HepG2 (cell line): ENCODE measurements around the gene ANKRD29. TPM values are rescaled to one million over a fixed set of nuclear protein-coding genes. Genes with fewer than 3 reads are reported as not detected.

Source experiments
- CC2D1A ChIP-seq: sonication (generic); formaldehyde crosslinking; IDR thresholded peaks from 2 replicates; pipeline ENCODE4 v1.8.1; 2023; ENCODE audit warnings: mild to moderate bottlenecking, missing genetic modification reagents
- KLF15 ChIP-seq: sonication (generic); formaldehyde crosslinking; IDR thresholded peaks from 2 replicates; pipeline ENCODE4 v1.8.1; 2023; ENCODE audit warnings: borderline replicate concordance, mild to moderate bottlenecking, inconsistent platforms, missing genetic modification reagents, mixed read lengths
- MXD3 ChIP-seq: IDR thresholded peaks from 2 replicates; pipeline ENCODE4 v1.6.1; 2016; ENCODE audit warnings: mild to moderate bottlenecking, missing biosample characterization, missing genetic modification reagents
- MYC ChIP-seq: sonication (generic); formaldehyde crosslinking; IDR thresholded peaks from 2 replicates; pipeline ENCODE4 v1.9.0; 2021; ENCODE audit warnings: missing genetic modification reagents, borderline replicate concordance
- NFATC3 ChIP-seq: sonication (generic); formaldehyde crosslinking; IDR thresholded peaks from 2 replicates; pipeline ENCODE4 v1.5.1; 2020; ENCODE audit warnings: mild to moderate bottlenecking, missing genetic modification reagents
- REST ChIP-seq, 2 experiments: IDR thresholded peaks; 2 replicates each; pipeline ENCODE4 v1.6.1; 2011 to 2012; ENCODE audit warnings: low read length in 2 of 2, borderline replicate concordance in 1 of 2, low read depth in 1 of 2, mild to moderate bottlenecking in 1 of 2, moderate library complexity in 1 of 2
- SKI ChIP-seq: fragments of 450-650 bp; IDR thresholded peaks from one replicate; pipeline ENCODE4 v1.6.1; 2018; ENCODE audit warnings: mild to moderate bottlenecking; ENCODE audit not compliant: partially characterized antibody
- SNRNP70 ChIP-seq: fragments of 200-400 bp; formaldehyde crosslinking; IDR thresholded peaks from 2 replicates; pipeline ENCODE4 v1.6.1; 2017; ENCODE audit warnings: mild to moderate bottlenecking, low read depth, low read length, moderate library complexity
- STAT5B ChIP-seq: sonication (generic); formaldehyde crosslinking; IDR thresholded peaks from 2 replicates; pipeline ENCODE4 v1.4.0; 2020; ENCODE audit warnings: missing genetic modification reagents
- ZNF225 ChIP-seq: sonication (generic); formaldehyde crosslinking; IDR thresholded peaks from 2 replicates; pipeline ENCODE4 v1.4.0; 2020; ENCODE audit warnings: mild to moderate bottlenecking, missing genetic modification reagents
- ZNF451 ChIP-seq: sonication (generic); formaldehyde crosslinking; IDR thresholded peaks from 2 replicates; pipeline ENCODE4 v1.5.0; 2020; ENCODE audit warnings: mild to moderate bottlenecking, missing genetic modification reagents
- ZNF460 ChIP-seq: sonication (generic); formaldehyde crosslinking; IDR thresholded peaks from 2 replicates; pipeline ENCODE4 v1.5.1; 2020; ENCODE audit warnings: missing genetic modification reagents, mild to moderate bottlenecking, borderline replicate concordance
- ZNF616 ChIP-seq: sonication (generic); formaldehyde crosslinking; IDR thresholded peaks from 2 replicates; pipeline ENCODE4 v1.5.0; 2020; ENCODE audit warnings: low read depth, mild to moderate bottlenecking, missing genetic modification reagents
- ZNF720 ChIP-seq: sonication (generic); formaldehyde crosslinking; IDR thresholded peaks from 2 replicates; pipeline ENCODE4 v1.4.0; 2020; ENCODE audit warnings: missing genetic modification reagents
- polyA plus RNA-seq, 8 experiments: library from polyadenylated mRNA; depleted of rRNA in 3 of 8; stranded (reverse) in 7 of 8; unstranded in 1 of 8; fragments of >200 nt; fragmentation: Illumina TruSeq in 4 of 8; extraction: Trizol in 4 of 8; gene quantifications; 2 replicates each; pipeline versions ENCODE4 v1.2.1 to v1.2.3, GENCODE V29; 2011 to 2016; ENCODE audit warnings: low read depth in 4 of 8, missing spikeins in 1 of 8, mixed read lengths in 1 of 8; ENCODE audit not compliant: insufficient read depth in 1 of 8
- total RNA-seq, 5 experiments: library from RNA; depleted of rRNA; stranded (reverse); fragments of >200 nt; fragmentation: Illumina TruSeq; extraction: Trizol; gene quantifications; 2 replicates each; pipeline ENCODE4 v1.2.3, GENCODE V29; 2016; ENCODE audit warnings: low read depth in 1 of 5
- TF ChIP-seq, protein P1 (sequence below): sonication (generic); formaldehyde crosslinking; IDR thresholded peaks from 2 replicates; pipeline ENCODE4; 2020; ENCODE audit warnings: missing genetic modification reagents, mild to moderate bottlenecking, borderline replicate concordance
- TF ChIP-seq, protein P2 (sequence below): sonication (generic); formaldehyde crosslinking; IDR thresholded peaks from 2 replicates; pipeline ENCODE4 v1.8.0; 2022; ENCODE audit warnings: mild to moderate bottlenecking, missing genetic modification reagents, borderline replicate concordance
- TF ChIP-seq, protein P3 (sequence below), 2 experiments: fragments of 450-650 bp in 1 of 2; sonication (generic) in 1 of 2; formaldehyde crosslinking; IDR thresholded peaks; 2 replicates each; pipeline versions ENCODE4 v1.5.0 to v1.8.0; 2020 to 2022; ENCODE audit warnings: mild to moderate bottlenecking in 1 of 2, missing genetic modification reagents in 1 of 2
- TF ChIP-seq, protein P4 (sequence below): IDR thresholded peaks from 2 replicates; pipeline ENCODE4 v1.6.1; 2016; ENCODE audit warnings: missing compliant biosample characterization, missing genetic modification reagents, borderline replicate concordance

The ANKRD29 gene
- total and polyA plus RNA-seq, 2 of the 13 experiments (the other 11 are each of a cell fraction or from before 2014, with no cell fraction given), result not detected

GRCh38 chr18:23627321-23627720, 35.4 kb downstream of the ANKRD29 start (continued):
- no peak for TF ChIP-seq ZNF616 (CRISPR knock-in tag)
- TF ChIP-seq, protein P1, sequence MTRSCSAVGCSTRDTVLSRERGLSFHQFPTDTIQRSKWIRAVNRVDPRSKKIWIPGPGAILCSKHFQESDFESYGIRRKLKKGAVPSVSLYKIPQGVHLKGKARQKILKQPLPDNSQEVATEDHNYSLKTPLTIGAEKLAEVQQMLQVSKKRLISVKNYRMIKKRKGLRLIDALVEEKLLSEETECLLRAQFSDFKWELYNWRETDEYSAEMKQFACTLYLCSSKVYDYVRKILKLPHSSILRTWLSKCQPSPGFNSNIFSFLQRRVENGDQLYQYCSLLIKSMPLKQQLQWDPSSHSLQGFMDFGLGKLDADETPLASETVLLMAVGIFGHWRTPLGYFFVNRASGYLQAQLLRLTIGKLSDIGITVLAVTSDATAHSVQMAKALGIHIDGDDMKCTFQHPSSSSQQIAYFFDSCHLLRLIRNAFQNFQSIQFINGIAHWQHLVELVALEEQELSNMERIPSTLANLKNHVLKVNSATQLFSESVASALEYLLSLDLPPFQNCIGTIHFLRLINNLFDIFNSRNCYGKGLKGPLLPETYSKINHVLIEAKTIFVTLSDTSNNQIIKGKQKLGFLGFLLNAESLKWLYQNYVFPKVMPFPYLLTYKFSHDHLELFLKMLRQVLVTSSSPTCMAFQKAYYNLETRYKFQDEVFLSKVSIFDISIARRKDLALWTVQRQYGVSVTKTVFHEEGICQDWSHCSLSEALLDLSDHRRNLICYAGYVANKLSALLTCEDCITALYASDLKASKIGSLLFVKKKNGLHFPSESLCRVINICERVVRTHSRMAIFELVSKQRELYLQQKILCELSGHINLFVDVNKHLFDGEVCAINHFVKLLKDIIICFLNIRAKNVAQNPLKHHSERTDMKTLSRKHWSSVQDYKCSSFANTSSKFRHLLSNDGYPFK (CRISPR knock-in tag), result no peak
- TF ChIP-seq MXD3, result no peak
- no peak for TF ChIP-seq STAT5B (CRISPR knock-in tag)
- no peak for TF ChIP-seq KLF15 (CRISPR knock-in tag)
- TF ChIP-seq MYC (CRISPR knock-in tag), result no peak
- TF ChIP-seq, protein P2, sequence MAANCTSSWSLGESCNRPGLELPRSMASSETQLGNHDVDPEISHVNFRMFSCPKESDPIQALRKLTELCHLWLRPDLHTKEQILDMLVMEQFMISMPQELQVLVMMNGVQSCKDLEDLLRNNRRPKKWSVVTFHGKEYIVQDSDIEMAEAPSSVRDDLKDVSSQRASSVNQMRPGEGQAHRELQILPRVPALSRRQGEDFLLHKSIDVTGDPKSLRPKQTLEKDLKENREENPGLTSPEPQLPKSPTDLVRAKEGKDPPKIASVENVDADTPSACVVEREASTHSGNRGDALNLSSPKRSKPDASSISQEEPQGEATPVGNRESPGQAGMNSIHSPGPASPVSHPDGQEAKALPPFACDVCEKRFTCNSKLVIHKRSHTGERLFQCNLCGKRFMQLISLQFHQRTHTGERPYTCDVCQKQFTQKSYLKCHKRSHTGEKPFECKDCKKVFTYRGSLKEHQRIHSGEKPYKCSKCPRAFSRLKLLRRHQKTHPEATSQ (CRISPR knock-in tag), result no peak
- TF ChIP-seq REST (IDR thresholded peaks at IDR 0.05; ENCODE audit: borderline replicate concordance in 1 of 2, low read depth in 1 of 2, low read length in 2 of 2), result no peak
- TF ChIP-seq SNRNP70, result no peak
- TF ChIP-seq, protein P3, sequence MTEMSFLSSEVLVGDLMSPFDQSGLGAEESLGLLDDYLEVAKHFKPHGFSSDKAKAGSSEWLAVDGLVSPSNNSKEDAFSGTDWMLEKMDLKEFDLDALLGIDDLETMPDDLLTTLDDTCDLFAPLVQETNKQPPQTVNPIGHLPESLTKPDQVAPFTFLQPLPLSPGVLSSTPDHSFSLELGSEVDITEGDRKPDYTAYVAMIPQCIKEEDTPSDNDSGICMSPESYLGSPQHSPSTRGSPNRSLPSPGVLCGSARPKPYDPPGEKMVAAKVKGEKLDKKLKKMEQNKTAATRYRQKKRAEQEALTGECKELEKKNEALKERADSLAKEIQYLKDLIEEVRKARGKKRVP (CRISPR knock-in tag; IDR thresholded peaks at IDR 0.05), result peak in 1 of 2 experiments; percentile 22; a peak in 1 of 4 replicates
- TF ChIP-seq, protein P4, sequence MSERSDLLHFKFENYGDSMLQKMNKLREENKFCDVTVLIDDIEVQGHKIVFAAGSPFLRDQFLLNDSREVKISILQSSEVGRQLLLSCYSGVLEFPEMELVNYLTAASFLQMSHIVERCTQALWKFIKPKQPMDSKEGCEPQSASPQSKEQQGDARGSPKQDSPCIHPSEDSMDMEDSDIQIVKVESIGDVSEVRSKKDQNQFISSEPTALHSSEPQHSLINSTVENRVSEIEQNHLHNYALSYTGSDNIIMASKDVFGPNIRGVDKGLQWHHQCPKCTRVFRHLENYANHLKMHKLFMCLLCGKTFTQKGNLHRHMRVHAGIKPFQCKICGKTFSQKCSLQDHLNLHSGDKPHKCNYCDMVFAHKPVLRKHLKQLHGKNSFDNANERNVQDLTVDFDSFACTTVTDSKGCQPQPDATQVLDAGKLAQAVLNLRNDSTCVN (CRISPR knock-in tag), result no peak
- TF ChIP-seq ZNF451, result no peak
- TF ChIP-seq CC2D1A (CRISPR knock-in tag), result no peak
- no peak for TF ChIP-seq ZNF225
- no peak for TF ChIP-seq ZNF460 (CRISPR knock-in tag)
- no peak for TF ChIP-seq ZNF720 (CRISPR knock-in tag)
- TF ChIP-seq SKI, result no peak
- TF ChIP-seq NFATC3 (CRISPR knock-in tag), result no peak
